WTC11 (cell line): Measurements from ENCODE around the gene KRT83. TPM values are rescaled to one million over a fixed set of nuclear protein-coding genes. Genes with fewer than 3 reads are reported as not detected.

ENCODE experiments used
- ATAC-seq: fragments of 200-7000 bp; cut with Tn5 transposase; 2 replicates; pipeline ENCODE4 v1.10.0; 2021; ENCODE audit warnings: mild to moderate bottlenecking, moderate library complexity
- CTCF ChIA-PET: fragments of 300-600 bp; sonication (Branson Sonifier 250); formaldehyde crosslinking; loops from one replicate; lab custom pipeline; 2021; ENCODE audit warnings: antibody characterized with exemption; lab: Charles Lee
- POLR2A ChIA-PET: fragments of 350-600 bp; sonication (Branson Sonifier 250); formaldehyde crosslinking; loops from one replicate; lab custom pipeline; 2021; ENCODE audit warnings: antibody characterized with exemption; lab: Charles Lee
- DNase-seq: peaks from one replicate; pipeline ENCODE4 v3.0.0; 2021; ENCODE audit warnings: low spot score
- H3K27ac Mint-ChIP-seq: 2 replicates; pipeline ENCODE4 v1.8.0; 2021; ENCODE audit warnings: mixed read lengths
- H3K27me3 Mint-ChIP-seq: 2 replicates; pipeline ENCODE4 v1.8.0; 2021; ENCODE audit warnings: low read depth, mild to moderate bottlenecking, moderate library complexity, mixed read lengths
- H3K36me3 Mint-ChIP-seq: 2 replicates; pipeline ENCODE4 v1.8.0; 2021; ENCODE audit warnings: mixed read lengths
- H3K4me1 Mint-ChIP-seq: 2 replicates; pipeline ENCODE4 v1.8.0; 2022; ENCODE audit warnings: mixed read lengths
- H3K4me3 Mint-ChIP-seq: 2 replicates; pipeline ENCODE4 v1.8.0; 2021; ENCODE audit warnings: mild to moderate bottlenecking, moderate library complexity, mixed read lengths
- H3K9me3 Mint-ChIP-seq: 2 replicates; pipeline ENCODE4 v1.8.0; 2021; ENCODE audit warnings: mixed read lengths
- ETV6 ChIP-seq: sonication (generic); formaldehyde crosslinking; IDR thresholded peaks from 2 replicates; pipeline ENCODE4 v1.8.1; 2022; ENCODE audit warnings: mild to moderate bottlenecking, missing genetic modification reagents
- FOXJ3 ChIP-seq: sonication (generic); formaldehyde crosslinking; IDR thresholded peaks from 2 replicates; pipeline ENCODE4 v1.9.0; 2021; ENCODE audit warnings: missing genetic modification reagents, mild to moderate bottlenecking, borderline replicate concordance
- GABPB1 ChIP-seq: sonication (generic); formaldehyde crosslinking; IDR thresholded peaks from 2 replicates; pipeline ENCODE4 v1.8.1; 2023; ENCODE audit warnings: mild to moderate bottlenecking, missing genetic modification reagents
- HMGA2 ChIP-seq: fragments of 250-450 bp; sonication (Bioruptor Pico); IDR thresholded peaks from 2 replicates; pipeline ENCODE4 v1.4.0; 2021; ENCODE audit warnings: mild to moderate bottlenecking, moderate library complexity
- IRF2 ChIP-seq: sonication (generic); formaldehyde crosslinking; IDR thresholded peaks from 2 replicates; pipeline ENCODE4 v1.8.0; 2022; ENCODE audit warnings: low read depth, missing genetic modification reagents, borderline replicate concordance
- NFATC4 ChIP-seq: fragments of 250-450 bp; sonication (Bioruptor Pico); IDR thresholded peaks from 2 replicates; pipeline ENCODE4 v1.9.0; 2021; ENCODE audit warnings: mild to moderate bottlenecking
- NR3C1 ChIP-seq: sonication (generic); formaldehyde crosslinking; conservative IDR thresholded peaks from 2 replicates; pipeline ENCODE4 v1.8.1; 2023; ENCODE audit warnings: low read depth, mild to moderate bottlenecking, missing genetic modification reagents
- SMAD3 ChIP-seq: sonication (generic); formaldehyde crosslinking; IDR thresholded peaks from 2 replicates; pipeline ENCODE4 v1.8.0; 2022; ENCODE audit warnings: missing genetic modification reagents, mild to moderate bottlenecking, borderline replicate concordance
- SMAD4 ChIP-seq: sonication (generic); formaldehyde crosslinking; IDR thresholded peaks from 2 replicates; pipeline ENCODE4 v1.8.0; 2022; ENCODE audit warnings: mild to moderate bottlenecking, missing genetic modification reagents
- SOX15 ChIP-seq: fragments of 250-450 bp; sonication (Bioruptor Pico); IDR thresholded peaks from 2 replicates; pipeline ENCODE4 v1.9.0; 2021; ENCODE audit warnings: mild to moderate bottlenecking
- ZNF121 ChIP-seq: sonication (generic); formaldehyde crosslinking; IDR thresholded peaks from 2 replicates; pipeline ENCODE4 v1.8.0; 2023; ENCODE audit warnings: missing genetic modification reagents
- ZNF423 ChIP-seq: fragments of 250-450 bp; sonication (Bioruptor Pico); IDR thresholded peaks from 2 replicates; pipeline ENCODE4 v2.1.2; 2022; ENCODE audit warnings: mild to moderate bottlenecking, moderate library complexity
- total RNA-seq: library from RNA; stranded (reverse); gene quantifications from 3 replicates; pipeline ENCODE4 v1.2.3, GENCODE V29; 2021
- TF ChIP-seq, protein P1 (sequence below): fragments of 250-450 bp; sonication (Bioruptor Pico); IDR thresholded peaks from 2 replicates; pipeline ENCODE4 v1.8.0; 2021; ENCODE audit warnings: mild to moderate bottlenecking
- TF ChIP-seq, protein P2 (sequence below): sonication (generic); formaldehyde crosslinking; IDR thresholded peaks from 2 replicates; pipeline ENCODE4 v1.8.0; 2023; ENCODE audit warnings: missing genetic modification reagents, mild to moderate bottlenecking, borderline replicate concordance
- TF ChIP-seq, protein P3 (sequence below): sonication (generic); formaldehyde crosslinking; IDR thresholded peaks from 2 replicates; pipeline ENCODE4 v1.8.0; 2022; ENCODE audit warnings: mild to moderate bottlenecking, missing genetic modification reagents
- TF ChIP-seq, protein P4 (sequence below): sonication (generic); formaldehyde crosslinking; IDR thresholded peaks from 2 replicates; pipeline ENCODE4 v1.8.0; 2022; ENCODE audit warnings: mild to moderate bottlenecking, missing genetic modification reagents
- TF ChIP-seq, protein P5 (sequence below): fragments of 250-450 bp; sonication (Bioruptor Pico); IDR thresholded peaks from 2 replicates; pipeline ENCODE4 v1.9.0; 2021; ENCODE audit warnings: mild to moderate bottlenecking
- TF ChIP-seq, protein P6 (sequence below): sonication (generic); formaldehyde crosslinking; IDR thresholded peaks from 2 replicates; pipeline ENCODE4 v1.8.1; 2022; ENCODE audit warnings: mild to moderate bottlenecking, missing genetic modification reagents, moderate library complexity, borderline replicate concordance
- TF ChIP-seq, protein P7 (sequence below): sonication (generic); formaldehyde crosslinking; IDR thresholded peaks from 2 replicates; pipeline ENCODE4 v1.8.1; 2022; ENCODE audit warnings: missing genetic modification reagents, borderline replicate concordance
- TF ChIP-seq, protein P8 (sequence below): sonication (generic); formaldehyde crosslinking; IDR thresholded peaks from 2 replicates; pipeline ENCODE4 v1.8.1; 2022; ENCODE audit warnings: low read depth, missing genetic modification reagents, borderline replicate concordance

Gene KRT83
- total RNA-seq, 1 experiment from 2014 or later: not detected

DNA sequence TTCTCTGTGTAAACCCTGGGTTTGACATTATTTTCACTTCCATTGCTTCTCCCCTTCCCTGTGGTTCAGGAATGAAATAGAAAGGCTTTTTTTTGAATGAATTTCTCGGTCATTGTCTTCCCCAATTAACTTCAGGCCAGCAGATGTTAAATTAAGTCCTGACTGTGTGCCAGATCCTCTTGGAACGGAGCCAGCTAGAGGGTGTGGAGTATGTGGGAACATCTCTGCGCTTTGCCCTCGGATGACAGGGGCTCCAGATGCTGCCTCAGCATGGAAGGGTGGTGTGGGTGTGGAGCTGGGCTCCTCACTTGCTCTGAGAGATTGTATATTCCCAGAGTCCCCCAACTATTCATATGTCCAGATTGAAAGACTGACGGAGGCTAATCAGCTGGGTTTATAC, 33.0 kb upstream of the KRT83 start:
- CTCF ChIA-PET: interaction anchor here (0.8 kb wide), 1 partner anchor 26 kb away, joined by 3 read pairs; no protein-coding TSS in a partner anchor
- Mint-ChIP-seq H3K27ac (no peak overlapping the region), H3K27me3 (no peaks in the 10 kb centered on the region), H3K36me3 (no peaks in the 10 kb centered on the region), H3K4me1 (peaks cover 18% of the 10 kb centered on the region; the same call in 1 of the 2 replicates), H3K9me3 (no peaks in the 10 kb centered on the region), H3K4me3 (no peak overlapping the region)
- no peak for ATAC-seq
- TF ChIP-seq FOXJ3: no peak
- no peak for TF ChIP-seq SOX15 (CRISPR knock-in tag)
- no peak for TF ChIP-seq SMAD3 (CRISPR knock-in tag)
- TF ChIP-seq, protein P1, sequence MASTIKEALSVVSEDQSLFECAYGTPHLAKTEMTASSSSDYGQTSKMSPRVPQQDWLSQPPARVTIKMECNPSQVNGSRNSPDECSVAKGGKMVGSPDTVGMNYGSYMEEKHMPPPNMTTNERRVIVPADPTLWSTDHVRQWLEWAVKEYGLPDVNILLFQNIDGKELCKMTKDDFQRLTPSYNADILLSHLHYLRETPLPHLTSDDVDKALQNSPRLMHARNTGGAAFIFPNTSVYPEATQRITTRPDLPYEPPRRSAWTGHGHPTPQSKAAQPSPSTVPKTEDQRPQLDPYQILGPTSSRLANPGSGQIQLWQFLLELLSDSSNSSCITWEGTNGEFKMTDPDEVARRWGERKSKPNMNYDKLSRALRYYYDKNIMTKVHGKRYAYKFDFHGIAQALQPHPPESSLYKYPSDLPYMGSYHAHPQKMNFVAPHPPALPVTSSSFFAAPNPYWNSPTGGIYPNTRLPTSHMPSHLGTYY (CRISPR knock-in tag): no peak
- TF ChIP-seq SMAD4: no peak
- TF ChIP-seq, protein P2, sequence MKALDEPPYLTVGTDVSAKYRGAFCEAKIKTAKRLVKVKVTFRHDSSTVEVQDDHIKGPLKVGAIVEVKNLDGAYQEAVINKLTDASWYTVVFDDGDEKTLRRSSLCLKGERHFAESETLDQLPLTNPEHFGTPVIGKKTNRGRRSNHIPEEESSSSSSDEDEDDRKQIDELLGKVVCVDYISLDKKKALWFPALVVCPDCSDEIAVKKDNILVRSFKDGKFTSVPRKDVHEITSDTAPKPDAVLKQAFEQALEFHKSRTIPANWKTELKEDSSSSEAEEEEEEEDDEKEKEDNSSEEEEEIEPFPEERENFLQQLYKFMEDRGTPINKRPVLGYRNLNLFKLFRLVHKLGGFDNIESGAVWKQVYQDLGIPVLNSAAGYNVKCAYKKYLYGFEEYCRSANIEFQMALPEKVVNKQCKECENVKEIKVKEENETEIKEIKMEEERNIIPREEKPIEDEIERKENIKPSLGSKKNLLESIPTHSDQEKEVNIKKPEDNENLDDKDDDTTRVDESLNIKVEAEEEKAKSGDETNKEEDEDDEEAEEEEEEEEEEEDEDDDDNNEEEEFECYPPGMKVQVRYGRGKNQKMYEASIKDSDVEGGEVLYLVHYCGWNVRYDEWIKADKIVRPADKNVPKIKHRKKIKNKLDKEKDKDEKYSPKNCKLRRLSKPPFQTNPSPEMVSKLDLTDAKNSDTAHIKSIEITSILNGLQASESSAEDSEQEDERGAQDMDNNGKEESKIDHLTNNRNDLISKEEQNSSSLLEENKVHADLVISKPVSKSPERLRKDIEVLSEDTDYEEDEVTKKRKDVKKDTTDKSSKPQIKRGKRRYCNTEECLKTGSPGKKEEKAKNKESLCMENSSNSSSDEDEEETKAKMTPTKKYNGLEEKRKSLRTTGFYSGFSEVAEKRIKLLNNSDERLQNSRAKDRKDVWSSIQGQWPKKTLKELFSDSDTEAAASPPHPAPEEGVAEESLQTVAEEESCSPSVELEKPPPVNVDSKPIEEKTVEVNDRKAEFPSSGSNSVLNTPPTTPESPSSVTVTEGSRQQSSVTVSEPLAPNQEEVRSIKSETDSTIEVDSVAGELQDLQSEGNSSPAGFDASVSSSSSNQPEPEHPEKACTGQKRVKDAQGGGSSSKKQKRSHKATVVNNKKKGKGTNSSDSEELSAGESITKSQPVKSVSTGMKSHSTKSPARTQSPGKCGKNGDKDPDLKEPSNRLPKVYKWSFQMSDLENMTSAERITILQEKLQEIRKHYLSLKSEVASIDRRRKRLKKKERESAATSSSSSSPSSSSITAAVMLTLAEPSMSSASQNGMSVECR (CRISPR knock-in tag): no peak
- TF ChIP-seq ZNF121 (CRISPR knock-in tag): no peak
- no peak for TF ChIP-seq ETV6
- no peak for TF ChIP-seq NR3C1
- TF ChIP-seq, protein P3, sequence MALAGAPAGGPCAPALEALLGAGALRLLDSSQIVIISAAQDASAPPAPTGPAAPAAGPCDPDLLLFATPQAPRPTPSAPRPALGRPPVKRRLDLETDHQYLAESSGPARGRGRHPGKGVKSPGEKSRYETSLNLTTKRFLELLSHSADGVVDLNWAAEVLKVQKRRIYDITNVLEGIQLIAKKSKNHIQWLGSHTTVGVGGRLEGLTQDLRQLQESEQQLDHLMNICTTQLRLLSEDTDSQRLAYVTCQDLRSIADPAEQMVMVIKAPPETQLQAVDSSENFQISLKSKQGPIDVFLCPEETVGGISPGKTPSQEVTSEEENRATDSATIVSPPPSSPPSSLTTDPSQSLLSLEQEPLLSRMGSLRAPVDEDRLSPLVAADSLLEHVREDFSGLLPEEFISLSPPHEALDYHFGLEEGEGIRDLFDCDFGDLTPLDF (CRISPR knock-in tag): no peak
- TF ChIP-seq NFATC4 (CRISPR knock-in tag): no peak
- TF ChIP-seq IRF2: no peak
- TF ChIP-seq GABPB1 (CRISPR knock-in tag): no peak
- POLR2A ChIA-PET: no interaction called here
- no peak for DNase-seq

DNA sequence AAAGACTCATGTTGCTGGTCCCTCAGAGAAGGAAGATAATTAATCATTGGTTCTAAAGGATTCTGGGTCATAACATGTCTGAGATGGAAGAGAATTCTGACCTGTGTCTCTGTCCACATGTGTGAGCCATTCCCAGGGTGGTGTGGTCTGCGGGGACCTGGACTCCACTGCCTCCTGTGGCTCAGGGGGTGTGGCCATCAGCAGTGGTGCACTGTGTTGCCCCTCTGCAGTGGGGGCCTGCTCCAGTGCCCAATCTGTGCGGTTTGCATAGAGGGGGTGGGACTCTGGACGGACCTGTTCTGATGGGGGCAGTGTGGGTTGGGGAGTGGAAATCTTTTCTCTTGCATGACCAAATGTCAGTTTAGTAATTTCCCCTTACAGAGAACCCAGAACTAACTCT, 32.6 kb upstream of the KRT83 start:
- CTCF ChIA-PET: interaction anchor here (0.8 to 1.9 kb wide), 2 partner anchors 27 to 132 kb away, joined by 3 to 6 read pairs; no protein-coding TSS in a partner anchor
- Mint-ChIP-seq H3K27me3 (no peaks in the 10 kb centered on the region), H3K9me3 (no peaks in the 10 kb centered on the region), H3K4me3 (no peak overlapping the region), H3K36me3 (no peaks in the 10 kb centered on the region), H3K4me1 (peaks cover 15% of the 10 kb centered on the region; the same call in 1 of the 2 replicates), H3K27ac (no peak overlapping the region)
- DNase-seq (no peak), ATAC-seq (no peak)
- POLR2A ChIA-PET: no interaction called here
- TF ChIP-seq, protein P4, sequence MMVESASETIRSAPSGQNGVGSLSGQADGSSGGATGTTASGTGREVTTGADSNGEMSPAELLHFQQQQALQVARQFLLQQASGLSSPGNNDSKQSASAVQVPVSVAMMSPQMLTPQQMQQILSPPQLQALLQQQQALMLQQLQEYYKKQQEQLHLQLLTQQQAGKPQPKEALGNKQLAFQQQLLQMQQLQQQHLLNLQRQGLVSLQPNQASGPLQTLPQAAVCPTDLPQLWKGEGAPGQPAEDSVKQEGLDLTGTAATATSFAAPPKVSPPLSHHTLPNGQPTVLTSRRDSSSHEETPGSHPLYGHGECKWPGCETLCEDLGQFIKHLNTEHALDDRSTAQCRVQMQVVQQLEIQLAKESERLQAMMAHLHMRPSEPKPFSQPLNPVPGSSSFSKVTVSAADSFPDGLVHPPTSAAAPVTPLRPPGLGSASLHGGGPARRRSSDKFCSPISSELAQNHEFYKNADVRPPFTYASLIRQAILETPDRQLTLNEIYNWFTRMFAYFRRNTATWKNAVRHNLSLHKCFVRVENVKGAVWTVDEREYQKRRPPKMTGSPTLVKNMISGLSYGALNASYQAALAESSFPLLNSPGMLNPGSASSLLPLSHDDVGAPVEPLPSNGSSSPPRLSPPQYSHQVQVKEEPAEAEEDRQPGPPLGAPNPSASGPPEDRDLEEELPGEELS: no peak
- TF ChIP-seq, protein P5, sequence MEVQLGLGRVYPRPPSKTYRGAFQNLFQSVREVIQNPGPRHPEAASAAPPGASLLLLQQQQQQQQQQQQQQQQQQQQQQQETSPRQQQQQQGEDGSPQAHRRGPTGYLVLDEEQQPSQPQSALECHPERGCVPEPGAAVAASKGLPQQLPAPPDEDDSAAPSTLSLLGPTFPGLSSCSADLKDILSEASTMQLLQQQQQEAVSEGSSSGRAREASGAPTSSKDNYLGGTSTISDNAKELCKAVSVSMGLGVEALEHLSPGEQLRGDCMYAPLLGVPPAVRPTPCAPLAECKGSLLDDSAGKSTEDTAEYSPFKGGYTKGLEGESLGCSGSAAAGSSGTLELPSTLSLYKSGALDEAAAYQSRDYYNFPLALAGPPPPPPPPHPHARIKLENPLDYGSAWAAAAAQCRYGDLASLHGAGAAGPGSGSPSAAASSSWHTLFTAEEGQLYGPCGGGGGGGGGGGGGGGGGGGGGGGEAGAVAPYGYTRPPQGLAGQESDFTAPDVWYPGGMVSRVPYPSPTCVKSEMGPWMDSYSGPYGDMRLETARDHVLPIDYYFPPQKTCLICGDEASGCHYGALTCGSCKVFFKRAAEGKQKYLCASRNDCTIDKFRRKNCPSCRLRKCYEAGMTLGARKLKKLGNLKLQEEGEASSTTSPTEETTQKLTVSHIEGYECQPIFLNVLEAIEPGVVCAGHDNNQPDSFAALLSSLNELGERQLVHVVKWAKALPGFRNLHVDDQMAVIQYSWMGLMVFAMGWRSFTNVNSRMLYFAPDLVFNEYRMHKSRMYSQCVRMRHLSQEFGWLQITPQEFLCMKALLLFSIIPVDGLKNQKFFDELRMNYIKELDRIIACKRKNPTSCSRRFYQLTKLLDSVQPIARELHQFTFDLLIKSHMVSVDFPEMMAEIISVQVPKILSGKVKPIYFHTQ (CRISPR knock-in tag): no peak
- TF ChIP-seq, protein P6, sequence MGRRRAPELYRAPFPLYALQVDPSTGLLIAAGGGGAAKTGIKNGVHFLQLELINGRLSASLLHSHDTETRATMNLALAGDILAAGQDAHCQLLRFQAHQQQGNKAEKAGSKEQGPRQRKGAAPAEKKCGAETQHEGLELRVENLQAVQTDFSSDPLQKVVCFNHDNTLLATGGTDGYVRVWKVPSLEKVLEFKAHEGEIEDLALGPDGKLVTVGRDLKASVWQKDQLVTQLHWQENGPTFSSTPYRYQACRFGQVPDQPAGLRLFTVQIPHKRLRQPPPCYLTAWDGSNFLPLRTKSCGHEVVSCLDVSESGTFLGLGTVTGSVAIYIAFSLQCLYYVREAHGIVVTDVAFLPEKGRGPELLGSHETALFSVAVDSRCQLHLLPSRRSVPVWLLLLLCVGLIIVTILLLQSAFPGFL (CRISPR knock-in tag): no peak
- TF ChIP-seq ZNF423 (CRISPR knock-in tag): no peak
- TF ChIP-seq, protein P7, sequence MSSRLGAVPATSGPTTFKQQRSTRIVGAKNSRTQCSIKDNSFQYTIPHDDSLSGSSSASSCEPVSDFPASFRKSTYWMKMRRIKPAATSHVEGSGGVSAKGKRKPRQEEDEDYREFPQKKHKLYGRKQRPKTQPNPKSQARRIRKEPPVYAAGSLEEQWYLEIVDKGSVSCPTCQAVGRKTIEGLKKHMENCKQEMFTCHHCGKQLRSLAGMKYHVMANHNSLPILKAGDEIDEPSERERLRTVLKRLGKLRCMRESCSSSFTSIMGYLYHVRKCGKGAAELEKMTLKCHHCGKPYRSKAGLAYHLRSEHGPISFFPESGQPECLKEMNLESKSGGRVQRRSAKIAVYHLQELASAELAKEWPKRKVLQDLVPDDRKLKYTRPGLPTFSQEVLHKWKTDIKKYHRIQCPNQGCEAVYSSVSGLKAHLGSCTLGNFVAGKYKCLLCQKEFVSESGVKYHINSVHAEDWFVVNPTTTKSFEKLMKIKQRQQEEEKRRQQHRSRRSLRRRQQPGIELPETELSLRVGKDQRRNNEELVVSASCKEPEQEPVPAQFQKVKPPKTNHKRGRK (CRISPR knock-in tag): no peak
- TF ChIP-seq, protein P8, sequence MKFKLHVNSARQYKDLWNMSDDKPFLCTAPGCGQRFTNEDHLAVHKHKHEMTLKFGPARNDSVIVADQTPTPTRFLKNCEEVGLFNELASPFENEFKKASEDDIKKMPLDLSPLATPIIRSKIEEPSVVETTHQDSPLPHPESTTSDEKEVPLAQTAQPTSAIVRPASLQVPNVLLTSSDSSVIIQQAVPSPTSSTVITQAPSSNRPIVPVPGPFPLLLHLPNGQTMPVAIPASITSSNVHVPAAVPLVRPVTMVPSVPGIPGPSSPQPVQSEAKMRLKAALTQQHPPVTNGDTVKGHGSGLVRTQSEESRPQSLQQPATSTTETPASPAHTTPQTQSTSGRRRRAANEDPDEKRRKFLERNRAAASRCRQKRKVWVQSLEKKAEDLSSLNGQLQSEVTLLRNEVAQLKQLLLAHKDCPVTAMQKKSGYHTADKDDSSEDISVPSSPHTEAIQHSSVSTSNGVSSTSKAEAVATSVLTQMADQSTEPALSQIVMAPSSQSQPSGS (CRISPR knock-in tag): no peak
- TF ChIP-seq HMGA2 (CRISPR knock-in tag): no peak
